ENCODE measurements around the gene FHOD1. TPM values are rescaled to one million over a fixed set of nuclear protein-coding genes. Genes with fewer than 3 reads are reported as not detected.
A peak's percentile ranks its signal among the peaks of the same experiment; 100 is the strongest.

Gene FHOD1
- total RNA-seq, 1 donor from 2014 or later, result 32.9 TPM

- no peak for DNase-seq (ENCODE audit: low spot score)
- Mint-ChIP-seq H3K4me1 (ENCODE audit: low read depth) (peaks cover 11% of the 10 kb centered on the region), H3K27ac (ENCODE audit: unreplicated experiment) (no peak overlapping the region), H3K4me3 (ENCODE audit: unreplicated experiment) (no peak overlapping the region), H3K9me3 (ENCODE audit: low read depth) (no peaks in the 10 kb centered on the region), H3K36me3 (ENCODE audit: low read depth) (no peaks in the 10 kb centered on the region), H3K27me3 (ENCODE audit: low read depth) (no peaks in the 10 kb centered on the region)
- TF ChIP-seq, protein P1, sequence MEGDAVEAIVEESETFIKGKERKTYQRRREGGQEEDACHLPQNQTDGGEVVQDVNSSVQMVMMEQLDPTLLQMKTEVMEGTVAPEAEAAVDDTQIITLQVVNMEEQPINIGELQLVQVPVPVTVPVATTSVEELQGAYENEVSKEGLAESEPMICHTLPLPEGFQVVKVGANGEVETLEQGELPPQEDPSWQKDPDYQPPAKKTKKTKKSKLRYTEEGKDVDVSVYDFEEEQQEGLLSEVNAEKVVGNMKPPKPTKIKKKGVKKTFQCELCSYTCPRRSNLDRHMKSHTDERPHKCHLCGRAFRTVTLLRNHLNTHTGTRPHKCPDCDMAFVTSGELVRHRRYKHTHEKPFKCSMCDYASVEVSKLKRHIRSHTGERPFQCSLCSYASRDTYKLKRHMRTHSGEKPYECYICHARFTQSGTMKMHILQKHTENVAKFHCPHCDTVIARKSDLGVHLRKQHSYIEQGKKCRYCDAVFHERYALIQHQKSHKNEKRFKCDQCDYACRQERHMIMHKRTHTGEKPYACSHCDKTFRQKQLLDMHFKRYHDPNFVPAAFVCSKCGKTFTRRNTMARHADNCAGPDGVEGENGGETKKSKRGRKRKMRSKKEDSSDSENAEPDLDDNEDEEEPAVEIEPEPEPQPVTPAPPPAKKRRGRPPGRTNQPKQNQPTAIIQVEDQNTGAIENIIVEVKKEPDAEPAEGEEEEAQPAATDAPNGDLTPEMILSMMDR (IDR thresholded peaks at IDR 0.05), result peak; percentile 62
Observed at GRCh38 chr16:67185651-67186134, 61.6 kb downstream of the FHOD1 start.

DNA sequence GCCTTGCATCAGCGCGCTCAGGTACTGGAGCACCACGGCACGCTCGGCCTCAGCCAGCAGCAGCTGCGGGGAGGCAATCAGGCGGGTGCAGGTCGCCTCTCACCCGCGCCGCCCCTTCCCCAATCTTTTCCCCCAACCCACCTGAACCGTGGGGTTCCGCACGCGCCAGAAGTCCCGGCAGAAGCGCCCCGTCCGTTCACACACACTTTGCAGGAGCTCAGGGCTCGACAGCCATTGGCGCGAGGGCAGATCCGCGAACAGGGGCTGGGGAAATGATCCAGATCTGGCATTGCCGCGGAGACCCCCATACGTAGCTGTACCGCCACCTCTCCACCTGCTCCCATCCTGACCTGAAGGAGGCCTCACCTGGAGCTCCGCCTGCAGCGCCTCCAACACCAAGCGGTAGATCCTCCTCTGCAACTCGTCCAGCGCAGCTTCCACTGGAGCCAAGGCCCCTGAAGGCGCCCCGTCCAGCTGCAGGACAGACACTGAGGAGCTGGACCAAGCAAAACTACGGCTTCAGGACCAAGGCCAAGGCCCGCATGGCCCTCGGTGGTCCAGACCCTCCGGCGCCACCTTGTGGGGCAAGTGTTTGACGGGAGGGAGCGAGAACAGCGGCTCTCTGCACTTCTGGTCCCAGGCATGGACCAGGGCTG is 62.2 kb downstream of the FHOD1 start:
- Mint-ChIP-seq H3K4me3 (ENCODE audit: unreplicated experiment) (peak overlapping the region; percentile 74), H3K27ac (ENCODE audit: unreplicated experiment) (peak overlapping the region; percentile 80), H3K9me3 (ENCODE audit: low read depth) (no peaks in the 10 kb centered on the region), H3K36me3 (ENCODE audit: low read depth) (no peaks in the 10 kb centered on the region), H3K27me3 (ENCODE audit: low read depth) (no peaks in the 10 kb centered on the region), H3K4me1 (ENCODE audit: low read depth) (peaks cover 11% of the 10 kb centered on the region)
- TF ChIP-seq, protein P1 (IDR thresholded peaks at IDR 0.05), result peak; percentile 91
- no peak for DNase-seq (ENCODE audit: low spot score)

DNA sequence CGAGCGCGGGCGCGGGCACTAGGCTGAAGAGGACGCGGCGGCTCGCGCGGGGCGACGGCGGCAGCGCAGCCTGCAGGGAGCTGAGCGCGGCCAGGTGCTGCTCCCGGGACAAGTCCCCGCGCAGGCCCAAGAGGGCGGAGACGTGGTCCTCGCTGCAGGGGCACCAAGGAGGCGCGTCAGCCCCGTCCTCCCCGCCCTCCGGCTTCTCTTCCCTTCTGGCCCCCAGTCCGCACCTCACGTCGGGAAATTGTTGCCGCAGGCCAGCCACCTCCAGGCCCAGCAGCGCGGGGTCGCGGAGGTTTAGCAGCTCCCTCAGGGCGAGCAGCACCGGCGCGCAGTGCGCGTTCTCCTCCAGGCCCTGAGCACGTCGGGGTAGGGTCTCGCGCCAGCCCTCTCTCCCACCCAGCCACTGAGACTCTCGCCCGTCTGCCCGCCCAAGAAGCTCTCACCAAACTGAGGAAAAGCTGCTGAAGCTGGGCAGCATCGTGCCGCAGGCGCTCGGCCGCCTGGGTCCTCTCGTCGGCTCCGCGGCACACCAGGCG is 62.8 kb downstream of the FHOD1 start:
- no peaks in the 10 kb centered on the region for H3K27me3 Mint-ChIP-seq (ENCODE audit: low read depth)
- H3K4me1 Mint-ChIP-seq (ENCODE audit: low read depth), result peaks cover 11% of the 10 kb centered on the region
- H3K27ac Mint-ChIP-seq (ENCODE audit: unreplicated experiment), result no peak overlapping the region
- peak overlapping the region; percentile 53 for H3K4me3 Mint-ChIP-seq (ENCODE audit: unreplicated experiment)
- H3K9me3 Mint-ChIP-seq (ENCODE audit: low read depth), result no peaks in the 10 kb centered on the region
- TF ChIP-seq, protein P1 (IDR thresholded peaks at IDR 0.05), result no peak
- DNase-seq (ENCODE audit: low spot score), result no peak
- no peaks in the 10 kb centered on the region for H3K36me3 Mint-ChIP-seq (ENCODE audit: low read depth)

DNA sequence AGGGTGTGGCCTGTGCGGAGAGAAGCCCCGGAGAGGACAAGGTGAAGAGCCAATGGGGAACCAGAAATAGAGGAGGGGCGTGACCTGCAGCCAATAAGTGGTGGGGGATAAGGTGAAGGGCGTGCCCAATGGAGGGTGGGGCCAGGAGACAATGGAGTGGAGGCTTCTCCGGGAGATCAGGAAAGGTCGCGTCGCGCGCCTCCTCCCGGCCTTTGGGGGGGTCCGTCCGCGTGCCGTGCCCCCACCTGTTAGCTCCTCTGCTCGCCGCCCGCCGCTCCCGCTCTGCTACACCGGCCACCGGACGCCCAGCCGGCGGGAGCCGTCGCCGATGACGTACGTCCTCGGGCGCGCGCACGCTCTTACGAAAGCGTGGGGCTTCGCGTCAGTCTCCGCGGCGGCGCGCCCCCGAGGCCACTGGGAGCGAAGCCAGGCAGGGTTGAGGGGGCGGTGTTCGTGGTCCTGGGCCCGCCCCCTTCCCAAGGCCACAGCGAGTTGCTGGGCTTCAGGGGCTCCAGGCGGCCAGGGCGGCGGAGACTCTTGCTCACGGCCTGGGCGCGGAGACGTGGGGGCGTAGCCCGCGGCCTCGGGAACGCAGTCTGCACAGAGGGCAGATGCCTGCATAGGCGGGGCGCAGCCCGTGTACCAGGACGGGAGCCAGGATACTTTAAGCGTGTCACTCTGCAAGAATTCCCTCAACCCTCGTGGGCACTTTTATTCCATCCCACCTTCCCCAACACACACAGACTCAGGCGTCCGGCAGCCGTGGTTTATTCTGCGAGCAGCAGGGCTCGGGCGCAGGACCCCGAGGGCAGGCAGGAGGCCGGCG is 63.4 kb downstream of the FHOD1 start, which contains the start of gene MATCAP1:
Gene MATCAP1, minus strand, starts transcription at position 337 of the 826 bp plus-strand sequence. CDS start 3,353 bp downstream, outside the sequence.
- Mint-ChIP-seq H3K4me1 (ENCODE audit: low read depth) (peaks cover 11% of the 10 kb centered on the region), H3K9me3 (ENCODE audit: low read depth) (no peaks in the 10 kb centered on the region), H3K4me3 (ENCODE audit: unreplicated experiment) (peak within 1 kb of the TSS; percentile 53), H3K27me3 (ENCODE audit: low read depth) (no peaks in the 10 kb centered on the region), H3K27ac (ENCODE audit: unreplicated experiment) (no peak within 1 kb of the TSS), H3K36me3 (ENCODE audit: low read depth) (peaks cover 1% of the 10 kb centered on the region)
- TF ChIP-seq, protein P1 (IDR thresholded peaks at IDR 0.05), result peak; percentile 21
- DNase-seq (ENCODE audit: low spot score), result peak; percentile 96

DNA sequence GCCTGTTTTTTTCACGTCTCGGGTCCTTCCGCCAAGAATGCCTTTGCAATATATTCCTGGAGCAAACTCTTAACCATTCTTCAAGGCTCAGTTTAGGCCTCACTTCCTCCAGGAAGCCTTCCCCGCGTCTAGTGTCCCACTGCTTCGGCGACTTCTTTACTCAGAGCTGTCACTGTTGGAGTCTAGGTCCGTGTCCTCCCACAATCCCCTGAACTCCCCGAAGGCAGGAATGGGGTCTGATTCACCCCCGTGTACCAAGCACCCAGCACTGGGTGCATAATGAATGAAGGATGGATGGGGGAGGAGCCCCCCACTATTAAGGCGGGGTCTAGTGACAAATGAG is 64.0 kb downstream of the FHOD1 start:
- Mint-ChIP-seq H3K9me3 (ENCODE audit: low read depth) (no peaks in the 10 kb centered on the region), H3K36me3 (ENCODE audit: low read depth) (peaks cover 1% of the 10 kb centered on the region), H3K4me1 (ENCODE audit: low read depth) (peaks cover 15% of the 10 kb centered on the region), H3K27ac (ENCODE audit: unreplicated experiment) (no peak overlapping the region), H3K27me3 (ENCODE audit: low read depth) (no peaks in the 10 kb centered on the region), H3K4me3 (ENCODE audit: unreplicated experiment) (no peak overlapping the region)
- TF ChIP-seq, protein P1 (IDR thresholded peaks at IDR 0.05), result no peak
- DNase-seq (ENCODE audit: low spot score), result no peak

Data from chondrocyte (in vitro differentiated cells).